NCI-H1436 treated with DMSO at 0.1 percent for 48 hours (cell line): ENCODE measurements around the gene SMC6.
A peak's percentile ranks its signal among the peaks of the same experiment; 100 is the strongest.

Experiments used
- DNase-seq: peaks from one replicate; lab custom pipeline; 2025; lab: John Stamatoyannopoulos, UW

SMC6 gene, protein sequence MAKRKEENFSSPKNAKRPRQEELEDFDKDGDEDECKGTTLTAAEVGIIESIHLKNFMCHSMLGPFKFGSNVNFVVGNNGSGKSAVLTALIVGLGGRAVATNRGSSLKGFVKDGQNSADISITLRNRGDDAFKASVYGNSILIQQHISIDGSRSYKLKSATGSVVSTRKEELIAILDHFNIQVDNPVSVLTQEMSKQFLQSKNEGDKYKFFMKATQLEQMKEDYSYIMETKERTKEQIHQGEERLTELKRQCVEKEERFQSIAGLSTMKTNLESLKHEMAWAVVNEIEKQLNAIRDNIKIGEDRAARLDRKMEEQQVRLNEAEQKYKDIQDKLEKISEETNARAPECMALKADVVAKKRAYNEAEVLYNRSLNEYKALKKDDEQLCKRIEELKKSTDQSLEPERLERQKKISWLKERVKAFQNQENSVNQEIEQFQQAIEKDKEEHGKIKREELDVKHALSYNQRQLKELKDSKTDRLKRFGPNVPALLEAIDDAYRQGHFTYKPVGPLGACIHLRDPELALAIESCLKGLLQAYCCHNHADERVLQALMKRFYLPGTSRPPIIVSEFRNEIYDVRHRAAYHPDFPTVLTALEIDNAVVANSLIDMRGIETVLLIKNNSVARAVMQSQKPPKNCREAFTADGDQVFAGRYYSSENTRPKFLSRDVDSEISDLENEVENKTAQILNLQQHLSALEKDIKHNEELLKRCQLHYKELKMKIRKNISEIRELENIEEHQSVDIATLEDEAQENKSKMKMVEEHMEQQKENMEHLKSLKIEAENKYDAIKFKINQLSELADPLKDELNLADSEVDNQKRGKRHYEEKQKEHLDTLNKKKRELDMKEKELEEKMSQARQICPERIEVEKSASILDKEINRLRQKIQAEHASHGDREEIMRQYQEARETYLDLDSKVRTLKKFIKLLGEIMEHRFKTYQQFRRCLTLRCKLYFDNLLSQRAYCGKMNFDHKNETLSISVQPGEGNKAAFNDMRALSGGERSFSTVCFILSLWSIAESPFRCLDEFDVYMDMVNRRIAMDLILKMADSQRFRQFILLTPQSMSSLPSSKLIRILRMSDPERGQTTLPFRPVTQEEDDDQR

DNA sequence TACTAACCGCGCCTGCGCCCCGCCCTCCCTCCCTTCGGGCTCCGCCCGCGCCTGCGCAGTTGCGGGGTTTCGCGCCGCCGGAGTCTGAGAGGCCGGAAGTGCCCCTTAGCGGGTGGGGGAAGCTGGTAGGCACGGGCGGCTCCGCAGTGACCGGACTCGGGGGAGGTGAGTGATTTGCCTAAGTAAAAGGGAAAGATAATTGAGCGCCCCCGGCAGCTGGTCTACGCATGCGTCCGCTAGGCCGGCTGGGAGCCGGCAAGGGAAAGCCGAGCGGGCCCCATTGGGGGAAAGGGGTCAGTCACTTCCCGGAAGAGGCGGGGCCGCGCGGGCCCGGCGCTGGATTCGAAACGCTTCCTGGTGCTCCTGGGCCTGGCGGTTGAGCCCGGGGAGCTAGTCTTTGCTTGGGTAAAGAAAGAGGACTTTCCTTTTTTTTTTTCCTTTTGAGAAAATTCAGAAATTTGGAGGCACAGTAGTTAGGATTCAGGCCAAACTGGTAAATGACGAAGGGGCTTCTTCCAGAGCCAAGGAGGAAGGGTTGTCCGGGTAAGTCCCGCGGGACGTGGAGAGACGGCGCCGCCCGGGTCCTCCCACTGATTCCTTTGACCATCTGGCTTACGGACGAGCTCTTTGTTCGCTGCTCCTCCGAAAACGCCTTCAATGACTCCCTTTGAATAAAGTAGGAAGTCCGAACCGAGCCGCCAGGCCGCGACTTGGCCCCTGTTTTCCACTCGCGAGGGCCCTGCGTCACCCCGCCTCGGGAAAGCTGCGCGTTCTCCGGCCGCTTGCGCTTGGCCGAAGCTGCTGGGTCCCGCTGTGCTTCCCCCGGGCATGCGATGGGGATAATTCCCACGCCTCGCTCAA lies at the start of gene SMC6, which contains the start of gene GEN1:
SMC6 (minus strand) TSS at position 8 of the 861 bp plus-strand sequence. CDS start 7,864 bp downstream, outside the sequence.
GEN1 (plus strand) TSS at position 336 of the 861 bp plus-strand sequence. CDS start 5,806 bp downstream, outside the sequence.
- peak; percentile 57 for DNase-seq

DNA sequence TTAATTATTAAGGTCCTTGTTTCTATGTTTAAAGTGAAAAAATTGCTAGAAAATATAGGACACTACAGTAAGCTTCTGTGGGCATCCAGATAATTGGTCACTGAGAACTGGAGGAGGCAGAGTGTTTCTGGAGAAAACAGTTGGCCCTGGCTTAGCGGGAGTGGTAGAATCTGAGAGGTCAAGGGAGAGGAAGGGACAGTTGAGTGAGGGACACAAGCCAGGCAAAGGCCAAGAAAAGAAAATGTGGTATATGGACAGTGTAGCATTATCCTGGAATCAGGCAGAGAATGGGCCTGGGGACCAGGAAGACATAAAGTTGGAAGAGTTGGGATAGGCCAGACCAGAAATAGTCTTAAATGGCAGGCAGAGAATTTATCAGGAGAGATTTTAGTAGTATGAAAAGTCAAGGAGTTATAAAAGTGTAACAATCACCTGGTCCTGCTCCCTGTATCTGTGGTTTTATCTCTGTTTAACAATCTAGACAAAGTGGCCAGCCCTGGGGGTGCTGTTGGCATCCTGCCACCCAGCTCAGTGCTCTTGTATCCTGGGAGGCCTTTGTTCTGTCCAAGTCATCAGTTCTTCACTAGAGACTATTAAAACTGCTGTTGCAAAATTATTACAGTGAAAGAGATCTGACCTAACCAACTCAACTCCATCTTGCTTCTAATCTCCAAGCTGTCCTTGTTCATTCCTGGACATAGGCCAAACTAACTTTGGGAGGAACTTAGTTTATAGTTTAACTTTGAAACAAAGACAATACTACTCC lies 47.3 kb upstream of the SMC6 start:
- no peak for DNase-seq

DNA sequence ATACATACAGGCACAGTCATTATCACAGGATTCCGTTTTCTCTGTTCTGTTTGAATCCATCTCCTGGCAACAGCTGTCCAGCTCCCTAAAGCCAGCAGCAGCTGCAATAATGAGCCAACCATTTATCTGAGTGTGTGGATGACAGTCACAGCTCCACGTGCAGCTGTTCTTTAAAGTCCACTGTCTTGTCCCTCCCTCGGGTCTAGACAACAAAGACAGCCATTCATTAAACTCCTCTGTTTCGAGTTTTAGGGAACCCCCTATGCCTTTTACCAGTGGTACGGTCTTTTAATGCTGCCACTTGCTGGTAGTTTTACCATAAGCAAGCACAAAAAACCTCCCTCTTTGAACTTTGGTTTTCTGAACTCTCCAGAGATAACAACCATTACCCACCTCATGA lies 46.6 kb upstream of the SMC6 start:
- DNase-seq, result no peak

DNA sequence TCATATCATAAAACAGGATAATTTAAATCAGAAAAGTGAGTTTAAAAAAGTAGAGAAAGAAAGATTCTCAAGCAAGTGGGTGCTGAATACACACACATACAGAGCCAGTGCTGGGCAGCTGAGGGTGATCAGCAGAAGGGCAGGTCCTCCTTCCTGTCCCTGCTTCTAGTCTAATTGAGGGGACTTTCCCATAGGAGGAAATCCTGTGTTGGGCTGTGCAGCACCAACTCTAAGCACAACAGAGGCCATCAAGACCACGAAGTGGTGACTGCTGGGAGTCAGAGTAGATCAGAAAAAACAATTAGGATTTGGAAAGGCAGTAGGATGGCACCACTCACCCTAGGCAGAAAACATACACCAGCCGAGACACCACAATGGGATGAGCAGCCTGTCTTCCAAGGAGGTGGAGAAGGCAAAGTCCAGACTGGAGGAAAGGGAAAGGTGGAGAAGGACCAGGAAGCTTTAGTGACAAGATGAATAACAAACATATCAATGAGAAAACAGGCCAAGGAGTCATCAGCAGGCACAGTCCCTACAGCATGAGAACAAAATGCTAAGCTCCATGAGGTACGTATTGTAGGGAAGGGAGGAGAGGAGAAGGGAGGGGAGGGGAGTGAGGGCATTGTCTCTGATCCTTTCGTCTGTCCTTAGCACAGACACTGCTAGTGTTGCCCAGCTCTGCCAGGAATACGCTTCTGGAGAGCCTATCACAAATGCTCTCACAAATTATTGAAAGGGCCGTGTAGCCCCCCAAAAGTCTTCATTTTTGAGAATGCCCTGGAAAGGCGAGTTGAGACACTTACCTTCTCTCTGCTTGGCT lies 45.9 kb upstream of the SMC6 start:
- no peak for DNase-seq

DNA sequence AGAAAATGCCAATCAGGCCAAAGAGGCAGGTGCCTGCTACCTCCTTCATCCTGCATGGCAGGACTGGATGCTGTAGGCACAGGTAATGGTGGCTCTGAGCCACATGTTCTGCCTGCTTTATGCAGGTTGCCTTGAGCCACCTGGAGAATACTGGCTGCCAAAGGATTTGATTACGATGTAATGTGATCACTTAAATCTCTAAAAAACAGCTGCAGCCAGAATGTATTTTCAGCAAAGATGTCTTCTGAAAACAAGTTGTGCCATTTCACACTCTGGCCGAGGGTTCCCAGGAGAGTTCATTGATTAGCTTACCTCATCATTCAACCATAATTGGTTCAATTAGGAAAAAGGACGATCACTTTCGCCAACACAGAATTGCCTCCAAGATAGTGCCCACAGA lies 44.7 kb upstream of the SMC6 start:
- DNase-seq, result no peak

DNA sequence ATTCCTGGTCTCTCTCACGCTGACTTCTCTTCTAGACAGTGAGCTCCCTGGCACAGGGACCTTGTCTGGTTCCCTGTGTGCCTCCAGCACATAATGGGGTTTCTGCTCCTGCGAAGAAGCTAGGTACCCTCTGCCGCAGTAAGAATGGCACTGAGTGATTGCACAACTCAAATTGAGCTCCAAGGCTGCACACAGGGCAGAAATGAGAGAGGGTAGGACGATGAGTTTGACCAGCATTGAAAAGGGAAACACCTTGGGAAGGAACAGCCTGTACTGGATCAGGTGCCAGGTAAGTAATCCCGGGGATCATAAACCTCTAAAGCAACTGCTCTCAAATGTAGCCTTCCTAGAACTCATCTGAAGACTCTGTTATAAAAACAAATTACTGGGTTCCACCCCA lies 41.7 kb upstream of the SMC6 start:
- DNase-seq, result no peak

DNA sequence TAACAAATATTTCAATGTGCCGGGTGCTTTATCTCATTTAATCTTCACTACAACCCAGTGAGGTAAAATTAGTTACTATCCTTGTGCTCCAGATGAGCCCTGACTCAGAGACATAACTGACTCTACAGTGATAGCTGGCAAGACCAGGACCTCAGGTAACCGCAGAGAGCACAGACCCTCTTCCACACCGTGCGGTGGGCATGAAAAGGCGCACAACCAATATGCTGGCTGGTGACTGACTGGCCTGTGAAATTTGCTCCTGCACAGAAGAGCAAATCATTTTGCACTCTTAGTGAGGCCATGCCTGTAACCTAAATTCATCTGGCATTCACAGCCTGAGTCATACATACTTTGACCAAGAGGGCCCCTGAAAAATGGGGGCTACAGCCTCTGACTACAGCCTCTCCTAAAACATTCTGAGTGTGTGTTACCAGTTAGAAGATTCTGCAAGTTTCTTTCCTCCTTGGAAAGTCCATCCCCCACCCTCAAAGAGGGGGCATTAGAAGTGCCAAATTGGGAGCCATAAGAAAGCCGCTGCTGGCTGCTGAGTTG lies 40.3 kb upstream of the SMC6 start:
- DNase-seq, result no peak

DNA sequence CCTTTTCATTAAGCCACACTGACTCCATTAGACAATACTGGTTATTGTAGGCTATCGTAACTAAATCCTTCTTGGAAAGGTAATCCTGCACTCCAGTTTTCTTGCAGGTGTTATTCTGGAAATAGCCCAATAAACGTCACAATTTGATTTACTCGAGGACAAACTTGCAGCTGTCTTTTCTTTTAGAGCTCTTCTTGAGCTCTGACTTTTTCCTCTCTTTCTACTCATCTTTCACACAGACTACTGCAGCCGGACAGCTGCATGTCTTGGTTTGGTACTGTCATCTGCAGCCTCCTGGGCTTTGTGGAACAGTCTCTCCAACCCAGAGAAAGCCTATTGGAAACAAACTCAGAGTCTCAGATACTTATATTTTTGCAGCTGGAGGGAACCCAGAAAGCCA lies 39.7 kb upstream of the SMC6 start:
- DNase-seq, result no peak

DNA sequence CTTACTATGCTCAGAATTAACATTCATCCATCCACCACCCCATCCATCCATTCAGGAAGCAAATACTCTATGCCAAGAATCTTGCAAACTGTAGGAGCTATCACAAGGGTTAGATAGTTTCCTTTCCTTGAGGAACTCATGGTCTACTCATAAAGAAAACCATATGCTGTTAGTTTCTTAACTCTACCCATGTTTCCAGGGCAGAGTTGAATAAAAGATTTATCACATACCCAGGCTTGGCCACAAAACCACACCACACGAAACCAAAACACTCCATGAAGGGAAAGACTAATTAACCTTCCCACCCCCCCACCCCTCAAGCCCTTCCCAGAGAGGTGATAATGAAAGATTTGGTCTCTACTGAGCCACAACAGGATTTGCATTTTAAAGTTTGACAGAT lies 38.9 kb upstream of the SMC6 start:
- no peak for DNase-seq

DNA sequence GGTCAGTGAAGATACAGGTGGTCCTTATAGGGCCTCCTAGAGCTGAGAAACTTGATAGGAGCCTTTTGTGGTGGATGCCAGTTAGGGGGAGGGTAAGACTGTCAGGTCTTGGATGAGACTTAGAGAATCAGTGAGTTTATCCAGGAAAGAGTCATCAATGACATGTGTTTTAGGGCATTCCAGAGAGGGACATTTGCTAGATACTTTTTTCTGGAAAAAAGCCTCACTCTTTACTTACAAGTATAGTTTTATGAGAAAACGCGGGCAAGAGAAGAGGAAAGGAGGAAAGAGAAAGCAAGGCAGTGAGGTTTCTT lies 38.2 kb upstream of the SMC6 start:
- no peak for DNase-seq

DNA sequence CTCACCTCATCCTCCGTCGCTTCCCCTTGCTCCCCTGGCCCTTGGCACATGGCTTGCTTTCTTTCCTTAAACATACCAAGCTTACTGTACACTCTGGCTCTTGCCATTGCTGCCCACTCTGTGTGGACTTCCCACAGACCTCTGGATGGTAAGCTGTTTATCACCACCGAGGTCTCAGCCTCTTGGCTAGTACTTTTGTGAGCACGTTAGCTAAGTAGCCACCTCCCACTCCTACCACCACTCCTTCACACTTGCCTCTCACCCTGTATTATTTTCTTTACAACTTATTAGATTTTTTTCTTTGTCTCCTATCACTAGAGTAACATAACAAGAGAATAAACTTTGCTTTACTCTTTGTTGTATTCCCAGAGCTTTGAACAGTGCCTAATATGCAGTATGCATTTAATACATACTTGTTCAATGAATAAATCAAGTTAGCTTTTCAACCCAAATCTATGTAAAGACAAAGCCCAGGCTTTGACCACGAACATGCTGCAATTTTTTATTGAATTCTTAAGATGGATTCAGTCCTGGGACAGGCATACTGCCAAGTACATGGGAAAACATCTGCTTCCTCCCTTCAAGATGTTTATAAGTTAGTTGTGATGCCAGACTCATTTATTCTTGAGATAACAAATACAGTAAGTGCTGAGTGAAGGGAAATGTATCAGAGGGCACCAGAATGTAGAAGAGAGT lies 37.7 kb upstream of the SMC6 start:
- DNase-seq, result no peak

DNA sequence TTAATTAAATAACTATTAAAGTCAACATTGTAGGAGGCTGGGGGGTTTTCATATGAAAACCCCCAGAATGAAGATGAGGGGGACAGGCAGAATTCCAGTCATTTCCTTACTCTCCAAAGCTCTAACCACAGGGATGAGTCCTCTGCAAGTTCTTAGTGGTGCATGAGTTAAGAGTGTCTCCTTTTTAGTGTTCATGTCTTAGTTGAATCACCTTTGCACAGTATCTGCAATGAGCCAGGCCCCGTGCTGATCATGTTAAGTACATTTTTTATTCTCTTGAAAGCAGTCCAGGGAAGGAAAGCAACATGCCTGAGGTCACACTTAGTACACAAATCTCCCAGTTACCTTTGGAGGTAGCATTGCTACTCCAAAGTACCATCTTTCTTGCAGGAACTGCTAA lies 36.9 kb upstream of the SMC6 start:
- DNase-seq, result no peak

DNA sequence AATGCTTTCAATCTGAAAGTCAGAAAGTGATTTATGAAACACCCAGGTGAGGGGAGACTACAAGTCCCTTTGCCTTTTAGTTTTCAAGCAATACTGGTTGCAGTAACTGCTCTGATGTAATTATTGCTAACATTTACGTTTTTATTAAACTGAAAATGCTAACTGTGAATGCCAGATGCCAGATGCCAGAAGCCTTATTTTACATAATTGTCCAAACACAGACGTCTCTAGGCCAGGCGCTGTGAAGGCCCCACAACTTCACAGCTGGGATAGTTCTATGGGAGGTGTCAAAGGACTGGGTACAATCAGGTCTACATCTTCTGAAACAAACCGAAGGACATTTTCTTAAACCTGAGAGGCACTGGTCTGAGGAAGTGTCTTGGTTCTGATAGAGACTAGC lies 35.2 kb upstream of the SMC6 start:
- DNase-seq, result no peak

DNA sequence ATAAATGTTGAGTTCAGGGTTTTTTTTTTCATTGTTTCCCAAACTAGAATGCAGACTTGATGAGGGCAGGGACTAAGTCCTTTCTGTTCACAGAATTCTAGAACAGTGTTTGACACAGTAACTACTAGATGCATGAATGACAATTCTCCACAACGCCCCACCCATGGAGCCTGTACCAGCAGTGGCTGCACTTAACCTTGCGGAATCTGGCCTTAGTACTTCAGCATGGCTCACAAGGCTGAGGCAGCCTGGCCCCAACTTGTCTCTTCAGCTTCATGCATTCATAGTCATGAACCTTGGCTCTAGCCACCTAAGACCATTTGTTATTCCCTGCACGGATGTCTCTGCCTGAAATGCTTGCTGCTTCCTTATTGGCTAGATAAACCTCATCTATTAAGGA lies 33.1 kb upstream of the SMC6 start:
- DNase-seq, result no peak

DNA sequence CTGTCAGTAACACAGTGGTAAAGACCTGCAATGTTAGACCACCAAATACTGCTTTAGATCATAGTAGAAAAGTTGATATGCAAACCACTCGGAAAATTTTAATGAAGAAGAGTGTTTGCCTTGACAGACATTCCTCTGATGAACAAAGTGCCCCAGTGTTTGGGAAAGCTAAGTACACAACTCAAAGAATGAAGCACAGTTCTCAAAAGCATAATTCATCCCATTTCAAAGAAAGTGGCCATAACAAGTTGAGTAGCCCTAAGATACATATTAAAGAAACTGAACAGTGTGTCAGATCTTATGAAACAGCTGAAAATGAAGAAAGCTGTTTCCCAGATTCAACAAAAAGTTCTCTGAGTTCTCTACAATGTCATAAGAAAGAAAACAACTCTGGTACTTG lies 27.9 kb upstream of the SMC6 start:
- DNase-seq, result no peak

DNA sequence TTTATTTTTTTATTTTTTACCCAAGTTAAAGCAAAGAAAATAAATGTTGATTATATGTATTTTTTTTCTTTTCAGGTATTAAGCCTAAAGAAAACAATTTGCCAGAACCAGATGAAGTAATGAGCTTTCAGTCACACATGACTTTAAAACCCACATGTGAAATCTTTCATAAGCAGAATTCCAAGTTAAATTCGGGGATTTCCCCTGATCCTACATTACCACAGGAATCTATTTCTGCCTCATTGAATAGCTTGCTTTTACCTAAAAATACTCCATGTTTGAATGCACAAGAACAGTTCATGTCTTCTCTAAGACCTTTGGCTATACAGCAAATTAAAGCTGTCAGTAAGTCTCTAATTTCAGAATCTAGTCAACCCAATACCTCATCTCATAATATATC lies 26.9 kb upstream of the SMC6 start:
- no peak for DNase-seq

DNA sequence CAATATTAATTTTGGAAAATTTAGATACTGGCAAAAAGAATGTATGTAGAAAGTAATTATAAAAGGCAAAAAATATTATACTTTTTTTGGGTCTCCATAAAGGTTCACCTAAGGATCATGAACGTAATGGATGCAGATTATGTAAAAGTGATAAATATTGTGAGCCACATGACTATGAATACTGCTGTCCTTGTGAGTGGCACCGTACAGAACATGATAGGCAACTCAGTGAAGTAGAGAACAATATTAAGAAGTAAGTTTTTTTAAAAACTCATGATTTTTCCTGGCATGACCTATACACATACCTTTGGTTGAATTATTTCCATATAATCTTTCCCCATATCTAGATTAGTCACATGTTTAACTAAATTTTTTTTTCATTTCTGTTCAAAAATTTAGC lies 18.9 kb upstream of the SMC6 start:
- DNase-seq, result no peak

DNA sequence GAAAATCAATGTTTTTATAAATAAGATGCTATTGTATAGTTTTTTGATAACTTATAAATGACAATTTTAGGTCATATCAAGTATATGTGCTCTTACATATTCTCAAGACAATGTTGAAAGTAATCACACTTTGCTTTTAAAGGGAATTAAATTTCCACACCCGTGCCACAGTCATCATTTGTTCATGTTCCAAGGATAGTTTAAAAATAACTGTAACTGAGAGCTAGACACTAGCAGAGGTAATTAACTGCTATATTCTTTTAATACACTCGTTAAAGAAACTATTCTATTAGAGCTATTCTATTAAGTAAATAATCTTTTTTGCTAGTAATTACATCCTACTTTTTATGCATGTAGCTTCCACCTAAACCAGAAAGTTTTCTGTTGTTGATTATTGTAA lies 18.3 kb upstream of the SMC6 start:
- no peak for DNase-seq

DNA sequence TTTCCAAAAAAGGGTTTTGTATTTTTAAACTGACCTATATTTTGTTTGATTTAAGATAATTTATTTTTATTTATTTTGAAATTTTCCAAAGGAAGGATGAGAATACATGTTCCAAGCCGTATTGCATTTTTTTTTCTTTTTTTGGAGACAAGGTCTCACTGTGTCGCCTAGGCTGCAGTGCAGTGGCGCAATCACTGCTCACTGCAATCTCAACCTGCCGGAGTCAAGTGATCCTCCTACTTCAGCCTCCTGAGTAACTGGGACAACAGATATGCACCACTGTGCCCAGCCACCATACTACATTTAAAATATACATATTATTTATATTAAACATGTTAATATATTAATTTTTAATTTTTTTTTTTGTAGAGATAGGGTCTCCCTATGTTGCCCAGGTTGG lies 15.3 kb upstream of the SMC6 start:
- no peak for DNase-seq
